RWPE2 (cell line): Measurements from ENCODE around the gene GREM2.

Experiments used
- ATAC-seq: fragments of 200-7000 bp; cut with Tn5 transposase; 3 replicates; pipeline ENCODE4 v1.9.1; 2021; ENCODE audit warnings: low read depth
- DNase-seq: peaks from one replicate; pipeline ENCODE4 v3.0.0-alpha.2; 2020; ENCODE audit warnings: low spot score
- H3K27ac ChIP-seq: fragments of 450-650 bp; 2 replicates; pipeline ENCODE4 v1.5.1; 2017; ENCODE audit warnings: mild to moderate bottlenecking; ENCODE audit not compliant: poor library complexity, severe bottlenecking
- H3K27me3 ChIP-seq: fragments of 250-450 bp; sonication (Bioruptor Pico); 2 replicates; pipeline ENCODE4 v1.5.1; 2021; ENCODE audit warnings: mild to moderate bottlenecking, moderate library complexity; ENCODE audit not compliant: insufficient read depth, poor library complexity, severe bottlenecking
- H3K36me3 ChIP-seq: fragments of 250-450 bp; sonication (Bioruptor Pico); 2 replicates; pipeline ENCODE4 v1.5.1; 2020; ENCODE audit warnings: low read depth, mild to moderate bottlenecking, moderate library complexity
- H3K4me1 ChIP-seq: fragments of 250-450 bp; sonication (Bioruptor Pico); 2 replicates; pipeline ENCODE4 v1.5.1; 2021; ENCODE audit warnings: mild to moderate bottlenecking, moderate library complexity; ENCODE audit not compliant: insufficient read depth, poor library complexity, severe bottlenecking
- H3K4me3 ChIP-seq: fragments of 250-450 bp; sonication (Bioruptor Pico); 2 replicates; pipeline ENCODE4 v1.5.1; 2021; ENCODE audit warnings: mild to moderate bottlenecking, moderate library complexity; ENCODE audit not compliant: severe bottlenecking
- H3K9me3 ChIP-seq: fragments of 250-450 bp; sonication (Bioruptor Pico); 2 replicates; pipeline ENCODE4 v1.5.1; 2021; ENCODE audit warnings: mild to moderate bottlenecking, moderate library complexity; ENCODE audit not compliant: severe bottlenecking
- CTCF ChIP-seq: fragments of 450-650 bp; IDR thresholded peaks from one replicate; pipeline ENCODE4 v1.5.1; 2017; ENCODE audit warnings: mild to moderate bottlenecking, moderate library complexity; ENCODE audit not compliant: poor library complexity, severe bottlenecking

GREM2 gene

GRCh38 chr1:240571782-240572181 lies 40.2 kb downstream of the GREM2 start:
- H3K4me1 ChIP-seq = no peaks in the 10 kb centered on the region
- no peak overlapping the region for H3K4me3 ChIP-seq
- no peaks in the 10 kb centered on the region for H3K36me3 ChIP-seq
- H3K27ac ChIP-seq = no peak overlapping the region
- H3K9me3 ChIP-seq = no peaks in the 10 kb centered on the region
- no peak for TF ChIP-seq CTCF
- DNase-seq (no peak), ATAC-seq (no peak)
- H3K27me3 ChIP-seq = no peaks in the 10 kb centered on the region

- Histone ChIP-seq H3K4me1 (no peaks in the 10 kb centered on the region), H3K9me3 (no peaks in the 10 kb centered on the region), H3K27ac (no peak overlapping the region), H3K27me3 (no peaks in the 10 kb centered on the region), H3K36me3 (no peaks in the 10 kb centered on the region), H3K4me3 (no peak overlapping the region)
- DNase-seq (no peak), ATAC-seq (no peak)
- TF ChIP-seq CTCF = no peak
Observed at GRCh38 chr1:240567066-240567465, 44.9 kb downstream of the GREM2 start.

GRCh38 chr1:240562779-240563178 lies 49.2 kb downstream of the GREM2 start:
- TF ChIP-seq CTCF = no peak
- DNase-seq (no peak), ATAC-seq (no peak)
- Histone ChIP-seq H3K4me1 (no peaks in the 10 kb centered on the region), H3K27ac (no peak overlapping the region), H3K9me3 (no peaks in the 10 kb centered on the region), H3K4me3 (no peak overlapping the region), H3K36me3 (no peaks in the 10 kb centered on the region), H3K27me3 (no peaks in the 10 kb centered on the region)

GRCh38 chr1:240562111-240562590 lies 49.8 kb downstream of the GREM2 start:
- ATAC-seq = no peak
- Histone ChIP-seq H3K27ac (no peak overlapping the region), H3K4me3 (no peak overlapping the region), H3K9me3 (no peaks in the 10 kb centered on the region), H3K36me3 (no peaks in the 10 kb centered on the region), H3K4me1 (no peaks in the 10 kb centered on the region), H3K27me3 (no peaks in the 10 kb centered on the region)
- DNase-seq = no peak
- no peak for TF ChIP-seq CTCF

GRCh38 chr1:240559781-240560180 lies 52.2 kb downstream of the GREM2 start:
- H3K27me3 ChIP-seq = no peaks in the 10 kb centered on the region
- H3K4me1 ChIP-seq = no peaks in the 10 kb centered on the region
- no peak for DNase-seq
- no peaks in the 10 kb centered on the region for H3K36me3 ChIP-seq
- no peak overlapping the region for H3K4me3 ChIP-seq
- no peaks in the 10 kb centered on the region for H3K9me3 ChIP-seq
- no peak for TF ChIP-seq CTCF
- H3K27ac ChIP-seq = no peak overlapping the region
- ATAC-seq = no peak
